HG03460 (cell line): ENCODE measurements around the gene THAP7.

ENCODE experiments used
- ATAC-seq: cut with Tn5 transposase; IDR thresholded peaks from one replicate; pipeline ENCODE4 v1.9.1; 2021; ENCODE audit not compliant: unreplicated experiment

Gene THAP7

DNA sequence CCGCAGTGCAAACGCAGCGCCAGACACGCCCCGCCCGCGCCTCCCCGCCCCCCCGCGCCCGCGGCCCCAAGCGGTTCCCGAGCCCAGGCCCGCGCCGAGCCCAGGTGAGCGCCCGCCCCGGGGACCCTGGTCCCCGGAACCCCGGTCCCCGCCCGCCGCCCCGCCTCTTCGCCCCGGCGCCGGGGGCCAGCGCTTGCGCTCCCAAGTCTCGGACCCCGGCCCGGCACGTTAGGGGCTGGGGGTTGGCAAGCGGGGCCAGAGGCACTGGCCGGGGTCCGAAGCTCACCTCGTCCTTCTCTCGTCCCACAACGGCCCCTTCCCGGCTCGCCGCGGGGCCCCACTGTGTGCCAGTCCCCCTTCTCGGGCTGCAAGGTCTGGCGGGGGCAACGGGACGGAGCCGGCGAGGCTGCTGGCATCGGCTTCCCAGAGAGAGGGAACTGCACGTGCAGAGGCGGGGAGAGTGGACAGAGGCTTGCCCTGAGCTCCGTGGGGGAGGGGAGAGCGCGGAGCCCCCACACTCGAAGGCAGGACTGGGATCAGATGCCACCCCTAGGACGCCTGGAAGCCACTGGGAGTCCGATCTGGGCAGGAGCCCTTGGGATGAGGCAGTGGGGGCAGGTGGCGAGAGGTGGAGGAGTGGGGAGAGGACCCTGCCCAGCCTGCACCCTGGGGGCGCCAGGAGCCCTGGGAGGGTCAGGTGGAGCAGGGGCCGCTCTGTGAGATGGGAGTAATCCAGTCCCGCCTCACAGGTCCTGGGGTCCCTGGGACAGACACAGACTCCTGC is 36.6 kb downstream of the THAP7 start:
- no peak for ATAC-seq

DNA sequence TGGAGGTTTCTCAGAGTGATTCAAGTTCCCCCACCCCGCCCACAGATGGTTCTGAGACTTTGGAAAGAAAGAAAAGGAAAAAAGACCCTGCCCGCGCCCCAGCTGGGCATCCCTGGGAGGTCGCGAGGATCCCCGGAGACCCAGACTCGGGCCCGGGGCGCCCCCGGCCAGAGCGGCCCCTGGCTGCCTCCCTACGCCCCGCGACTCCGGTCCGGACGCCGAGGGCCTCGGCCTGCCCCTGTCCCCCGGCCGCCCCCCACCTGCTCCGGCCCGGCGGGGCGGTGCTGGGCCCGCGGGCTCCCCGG is 37.2 kb downstream of the THAP7 start:
- ATAC-seq: no peak

DNA sequence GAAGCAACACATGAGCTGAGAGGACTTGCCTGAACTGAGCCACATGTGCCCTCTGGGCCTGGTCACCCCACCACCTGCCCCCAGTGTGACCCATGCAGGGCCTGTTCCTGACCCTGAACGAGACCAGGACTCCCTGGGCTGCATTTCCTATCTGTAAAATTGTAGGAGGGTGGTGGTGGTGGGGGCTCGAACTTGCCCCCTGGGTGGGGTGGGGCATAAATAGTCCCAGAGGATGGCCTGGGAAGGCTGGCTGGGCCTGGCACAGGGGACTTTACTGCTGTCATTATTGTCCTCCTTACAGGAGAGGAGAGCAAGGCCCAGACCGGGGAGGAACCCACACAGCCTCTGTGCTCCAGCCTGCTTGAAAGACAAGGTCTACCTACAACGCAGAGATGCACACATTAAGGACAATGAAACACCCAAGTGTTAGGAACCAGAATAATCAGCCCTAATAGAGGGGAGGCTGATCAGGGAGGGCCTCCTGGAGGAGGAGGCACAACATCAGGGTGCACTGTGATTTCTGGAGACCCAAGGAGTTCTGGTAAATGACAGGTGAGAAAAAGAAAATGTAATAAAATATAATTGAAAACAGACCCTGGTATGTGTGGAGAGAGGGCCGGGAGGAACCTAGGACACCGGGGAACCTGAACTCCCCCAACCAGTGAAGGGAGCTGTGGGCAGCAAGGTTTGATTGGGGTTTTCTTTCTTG is 37.7 kb downstream of the THAP7 start:
- no peak for ATAC-seq

DNA sequence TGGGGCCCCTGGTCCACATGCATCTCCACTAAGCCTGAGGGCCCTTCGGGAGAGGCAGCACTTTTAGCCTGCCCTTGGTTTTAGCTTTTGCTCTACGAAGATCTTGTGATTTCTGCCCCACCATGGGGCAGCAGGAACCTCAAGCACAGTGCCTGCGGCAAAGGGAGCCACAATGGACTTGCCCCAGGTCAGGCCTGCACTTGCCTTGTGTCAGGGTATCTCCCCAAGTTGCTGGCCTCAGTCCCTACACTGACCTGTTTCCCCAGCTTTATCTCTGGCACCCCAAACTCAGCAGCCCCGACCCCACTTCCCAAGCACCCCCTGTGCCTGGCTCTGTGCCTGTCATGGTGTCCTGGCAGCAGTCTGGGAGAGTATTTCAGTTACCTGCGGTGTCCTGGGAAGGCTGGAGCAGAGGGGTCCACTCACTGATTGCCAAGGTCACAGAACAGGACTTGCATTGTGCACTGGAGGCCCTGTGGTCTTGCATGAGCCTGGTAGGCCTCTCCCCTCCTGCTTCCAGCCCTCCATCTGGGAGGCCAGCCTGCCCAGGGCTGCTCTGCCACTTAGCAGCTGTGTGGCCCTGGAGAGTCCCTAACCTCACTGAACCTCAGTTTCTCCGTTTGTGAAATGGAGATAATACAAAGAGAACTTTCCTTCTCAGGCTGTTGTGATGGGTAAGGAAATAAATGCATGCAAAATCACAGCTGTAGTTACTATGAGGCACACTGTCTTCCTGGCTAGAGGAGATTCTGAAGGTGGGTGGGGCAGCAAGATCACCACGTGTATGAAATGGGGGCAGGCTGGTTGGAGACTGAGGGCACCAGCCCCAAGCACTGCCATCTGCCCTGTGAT is 38.5 kb downstream of the THAP7 start:
- no peak for ATAC-seq

DNA sequence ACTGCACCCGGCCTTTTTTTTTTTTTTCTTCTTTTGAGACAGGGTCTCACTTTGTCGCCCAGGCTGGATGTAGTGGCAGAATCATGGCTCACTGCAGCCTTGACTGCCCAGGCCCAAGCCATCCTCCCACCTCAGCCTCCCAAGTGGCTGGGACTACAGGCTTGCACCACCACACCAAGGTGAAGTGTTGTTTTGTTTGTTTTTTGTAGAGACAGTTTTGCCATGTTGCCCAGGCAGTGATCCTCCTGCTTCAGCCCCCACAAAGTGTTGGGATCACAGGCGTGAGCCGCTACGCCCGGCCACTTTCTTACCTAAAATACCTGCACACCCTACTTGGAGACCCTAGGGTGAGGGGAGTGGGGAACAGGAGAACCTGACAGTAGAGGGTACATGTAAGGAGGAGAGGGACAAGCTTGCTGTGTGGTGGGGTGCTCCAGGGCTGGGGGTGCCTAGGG is 39.4 kb downstream of the THAP7 start:
- no peak for ATAC-seq

DNA sequence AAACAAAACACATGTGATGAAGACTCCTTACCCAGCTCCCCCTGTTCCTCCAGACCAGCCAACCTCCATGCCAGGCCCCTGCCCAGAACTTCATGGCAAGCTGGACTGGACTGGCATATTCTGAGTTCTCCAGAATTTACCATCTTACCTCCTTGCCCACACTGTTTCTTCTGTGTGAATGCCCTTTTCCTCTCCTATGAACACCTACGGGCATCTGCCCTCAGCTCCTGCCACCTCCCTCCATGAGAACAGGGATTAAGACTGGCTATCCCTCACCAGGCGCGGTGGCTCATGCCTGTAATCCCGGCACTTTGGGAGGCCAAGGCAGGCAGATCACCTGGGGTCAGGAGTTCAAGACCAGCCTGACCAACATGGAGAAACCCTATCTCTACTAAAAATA is 41.3 kb downstream of the THAP7 start:
- no peak for ATAC-seq

DNA sequence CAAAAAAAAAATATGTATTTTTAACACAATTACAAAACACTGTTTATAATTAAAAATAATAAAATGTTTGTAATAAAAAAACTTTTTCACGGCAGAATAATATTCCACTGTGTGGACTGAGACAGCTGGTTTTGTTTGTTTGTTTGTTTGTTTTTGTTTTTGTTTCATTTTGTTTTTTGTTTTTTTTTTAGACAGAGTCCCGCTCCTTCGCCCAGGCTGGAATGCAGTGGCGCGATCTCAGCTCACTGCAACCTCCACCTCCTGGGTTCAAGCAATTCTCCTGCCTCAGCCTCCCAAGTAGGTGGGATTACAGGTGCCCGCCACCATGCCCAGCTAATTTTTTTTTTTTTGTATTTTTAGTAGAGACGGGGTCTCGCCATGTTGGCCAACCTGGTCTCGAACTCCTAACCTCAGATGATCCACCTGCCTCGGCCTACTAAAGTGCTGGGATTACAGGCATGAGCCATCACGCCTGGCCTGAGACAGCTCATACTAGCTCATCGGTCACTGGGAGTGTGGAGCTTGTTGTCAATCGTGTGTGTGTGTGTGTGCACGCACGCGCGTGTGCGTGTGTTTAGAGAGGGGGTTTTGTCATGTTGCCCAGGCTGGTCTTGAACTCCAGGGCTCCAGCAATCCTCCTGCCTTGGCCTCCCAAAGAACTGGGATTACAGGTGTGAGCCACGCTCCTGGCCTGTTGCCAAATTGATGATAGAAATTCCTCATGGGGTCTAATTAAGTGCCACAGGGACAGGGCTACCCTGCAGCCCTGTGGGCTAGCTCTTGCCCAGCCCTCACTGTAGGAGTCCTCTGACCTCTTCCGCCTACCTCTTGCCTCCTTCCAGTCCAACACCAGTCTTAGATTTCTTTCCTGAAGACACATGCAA is 42.1 kb downstream of the THAP7 start:
- no peak for ATAC-seq

DNA sequence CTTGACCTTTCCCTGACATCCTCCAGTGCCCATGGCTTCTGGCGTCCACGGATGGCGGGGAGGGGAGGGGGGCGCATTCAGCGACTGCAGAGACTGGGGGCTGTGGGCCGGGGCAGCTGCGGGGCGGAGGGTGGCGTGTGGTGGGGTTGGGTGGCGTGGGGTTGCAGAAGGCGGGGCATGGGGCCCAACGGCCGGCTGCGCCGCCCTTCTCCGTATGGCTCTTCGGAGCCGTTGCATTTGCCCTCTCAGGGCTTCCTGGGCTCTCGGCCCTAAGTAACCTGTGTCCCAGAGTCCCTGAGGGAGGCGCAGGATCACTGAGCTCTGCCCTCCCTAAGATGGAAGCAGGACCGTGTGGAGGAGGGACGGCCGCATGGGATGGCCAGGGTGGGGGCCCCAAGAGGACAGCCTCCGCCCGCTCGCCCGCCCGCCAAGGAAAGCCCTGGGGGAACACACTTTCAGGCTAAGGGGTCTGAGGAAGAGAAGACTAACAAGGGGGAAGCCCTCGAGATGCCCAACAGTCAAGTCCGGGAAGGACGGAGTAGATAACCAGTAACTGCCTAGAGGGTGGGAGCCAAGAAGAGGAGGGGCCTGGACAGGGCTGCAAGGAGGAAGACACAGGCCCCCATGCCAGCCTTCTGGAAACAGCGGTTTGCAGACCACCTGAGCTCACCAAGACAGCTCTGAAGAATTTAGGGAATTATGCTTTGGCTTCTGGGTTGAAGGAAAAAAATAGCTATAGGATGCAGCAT is 44.1 kb downstream of the THAP7 start:
- ATAC-seq: no peak

DNA sequence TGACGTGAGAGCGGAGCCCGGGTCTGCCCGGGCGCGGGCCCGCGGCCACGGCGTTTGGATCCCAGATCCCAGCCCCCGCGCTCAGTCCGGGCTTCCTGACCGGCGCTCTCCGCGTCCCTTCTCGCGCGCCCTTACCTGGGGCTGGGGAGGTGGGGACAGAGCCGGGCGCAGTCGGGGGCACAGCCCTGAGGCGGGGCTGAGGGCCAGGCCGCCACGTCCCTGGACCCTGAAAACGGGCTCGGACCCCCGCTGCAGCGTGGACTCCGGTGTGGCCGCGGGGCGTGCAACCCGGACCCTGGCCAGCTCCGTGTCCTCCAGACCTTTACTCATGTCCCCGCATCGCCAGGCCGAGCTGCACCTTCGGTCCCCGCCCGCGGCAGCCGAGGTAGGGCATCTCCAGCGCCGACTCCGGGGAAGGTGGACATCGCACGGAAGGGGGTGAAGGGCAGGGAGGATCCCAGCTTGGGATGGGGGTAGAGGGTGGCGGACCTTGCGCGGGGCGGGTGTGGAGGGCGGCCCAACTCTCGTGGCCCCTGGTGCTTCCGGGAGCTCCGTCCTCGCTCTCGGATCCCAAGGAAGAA is 44.7 kb downstream of the THAP7 start:
- ATAC-seq: no peak

DNA sequence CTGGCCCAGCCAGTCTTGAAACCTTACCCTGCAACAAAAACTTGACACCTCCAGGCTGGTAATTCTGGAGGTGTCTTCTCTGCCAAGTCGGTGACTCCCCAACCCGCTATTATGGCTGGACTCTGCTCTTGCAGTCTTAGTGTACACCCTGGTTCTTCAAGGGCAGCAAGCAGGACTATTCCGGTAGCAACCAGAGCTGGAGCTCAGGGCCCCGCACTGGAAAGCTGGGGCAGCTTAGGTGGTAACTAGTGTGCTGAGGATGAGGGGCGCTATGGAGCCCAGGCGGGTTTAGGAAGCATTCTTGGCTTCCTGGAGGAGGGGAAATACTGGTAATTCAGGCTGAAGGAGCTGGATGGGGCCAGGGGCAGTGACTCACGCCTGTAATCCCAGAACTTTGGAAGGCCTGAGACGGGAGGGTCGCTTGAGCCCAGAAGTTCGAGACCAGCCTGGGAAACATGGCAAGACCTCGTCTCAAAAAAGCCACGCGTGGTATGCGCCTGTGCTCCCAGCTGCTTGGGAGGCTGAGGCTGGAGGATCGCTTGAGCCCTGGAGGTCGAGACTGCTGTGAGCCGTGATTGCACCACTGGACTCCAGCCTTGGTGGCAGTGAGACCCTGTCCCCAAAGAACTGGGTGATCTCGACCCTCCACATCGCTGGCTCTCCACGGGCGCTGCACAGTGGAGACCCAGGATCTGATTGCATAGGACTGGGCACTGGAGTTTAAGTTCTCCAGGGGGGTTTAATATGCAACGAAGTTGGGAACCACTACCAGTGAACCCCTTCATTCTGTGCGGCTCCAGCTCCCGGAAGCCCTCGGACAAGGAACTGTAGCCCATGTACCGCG is 45.4 kb downstream of the THAP7 start:
- no peak for ATAC-seq

DNA sequence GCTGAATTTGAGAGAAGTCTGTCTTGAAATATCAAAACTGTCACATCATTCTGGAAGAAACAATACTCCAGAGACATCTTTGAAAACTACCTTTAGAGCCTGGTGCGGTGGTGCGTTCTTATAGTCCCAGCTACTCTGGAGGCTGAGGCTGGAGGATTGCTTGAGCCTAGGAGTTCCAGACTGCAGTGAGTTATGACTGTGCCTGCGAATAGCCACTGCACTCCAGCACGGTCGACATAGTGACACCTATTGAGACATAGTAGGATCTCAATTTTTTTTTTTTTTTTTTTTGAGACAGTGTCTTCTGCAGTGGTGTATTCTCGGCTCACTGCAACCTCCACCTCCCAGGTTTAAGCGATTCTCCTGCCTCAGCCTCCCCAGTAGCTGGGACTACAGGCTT is 46.4 kb downstream of the THAP7 start:
- ATAC-seq: no peak

DNA sequence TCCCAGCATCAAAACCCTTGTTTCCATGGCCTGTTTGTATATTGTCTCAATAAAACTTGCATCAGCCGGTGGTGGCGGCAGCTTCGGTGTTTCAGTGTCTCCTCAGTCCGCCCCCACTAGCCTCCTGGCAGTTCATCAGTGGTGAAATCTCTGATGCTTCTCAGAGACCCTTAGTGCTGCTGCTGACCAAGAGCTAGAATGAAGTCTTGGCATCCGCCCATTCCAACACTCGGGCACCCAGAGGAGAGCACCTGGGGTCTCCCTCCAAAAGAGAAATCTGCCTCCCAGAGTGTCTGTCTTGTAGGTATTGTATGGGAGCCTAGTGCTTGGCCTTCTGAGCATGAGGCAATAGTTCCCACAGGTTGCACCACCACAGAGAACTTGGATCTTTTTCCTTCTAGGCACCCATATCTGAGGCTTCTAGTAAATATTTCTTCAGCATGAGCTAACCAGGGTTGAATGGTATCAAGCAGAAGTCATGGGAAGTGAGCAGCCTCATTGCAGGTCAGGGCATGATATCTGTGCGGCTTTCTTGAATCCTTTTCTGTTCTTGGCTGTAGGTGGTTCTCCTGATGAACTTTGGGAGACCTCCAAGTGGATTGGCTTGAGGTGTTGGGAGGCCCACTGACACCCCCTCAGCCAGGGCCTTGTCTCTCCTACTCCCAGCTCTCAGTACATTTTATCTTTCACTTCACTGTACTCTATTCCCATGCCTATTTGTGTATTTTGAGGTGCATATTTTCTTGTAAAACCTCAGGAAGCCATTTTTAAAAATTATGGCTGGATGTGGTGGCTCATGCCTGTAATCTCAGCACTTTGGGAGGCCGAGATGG is 48.0 kb downstream of the THAP7 start:
- no peak for ATAC-seq

DNA sequence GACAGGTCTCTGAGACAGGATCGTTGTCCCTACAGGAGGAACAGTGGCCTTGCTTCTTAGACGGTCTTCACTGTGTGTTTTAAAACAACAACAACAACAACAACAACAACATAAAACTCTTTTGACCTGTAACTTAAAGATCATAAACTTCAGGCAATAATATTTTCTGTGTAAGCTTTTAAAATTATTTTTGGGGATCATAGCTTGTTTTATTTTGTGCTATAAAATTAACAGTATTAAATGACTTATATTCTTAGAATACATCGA is 48.6 kb downstream of the THAP7 start:
- no peak for ATAC-seq

DNA sequence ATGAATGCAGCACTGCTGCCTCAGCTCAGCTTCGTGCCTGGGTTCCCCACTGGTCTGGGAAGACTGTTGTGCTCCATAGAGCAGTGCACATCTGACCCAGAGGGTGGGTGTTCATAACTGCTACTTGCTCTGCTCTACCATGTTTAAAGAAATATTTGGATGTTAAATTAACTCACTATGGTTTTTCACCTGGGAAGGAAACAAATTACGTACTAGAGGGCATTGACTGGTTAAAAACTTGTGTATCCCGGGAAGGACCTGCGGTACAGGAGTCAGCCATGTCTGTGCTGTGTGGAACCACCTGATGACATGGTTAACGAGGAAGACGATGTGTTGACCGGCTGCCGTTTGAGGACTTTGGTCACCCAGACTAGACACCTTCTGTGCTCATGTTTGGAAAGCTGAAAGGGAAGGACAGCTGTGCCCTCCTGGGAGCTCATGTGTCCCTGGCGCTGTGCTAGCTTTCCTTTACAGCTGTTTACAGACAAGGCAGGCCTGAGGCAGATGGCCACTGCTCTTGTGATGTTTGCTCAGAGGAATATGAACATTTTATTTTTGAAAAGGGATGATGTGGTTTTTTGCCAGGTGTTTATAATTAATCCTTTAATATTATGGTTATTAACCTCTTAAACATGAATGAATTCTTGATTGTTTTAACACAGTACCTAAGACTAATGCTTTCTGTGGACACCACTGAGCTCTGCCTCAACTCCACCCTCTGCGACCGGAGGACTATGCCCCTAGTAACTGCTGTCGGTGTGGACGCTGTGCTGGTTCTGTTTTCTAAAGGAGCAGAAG is 49.2 kb downstream of the THAP7 start:
- no peak for ATAC-seq

DNA sequence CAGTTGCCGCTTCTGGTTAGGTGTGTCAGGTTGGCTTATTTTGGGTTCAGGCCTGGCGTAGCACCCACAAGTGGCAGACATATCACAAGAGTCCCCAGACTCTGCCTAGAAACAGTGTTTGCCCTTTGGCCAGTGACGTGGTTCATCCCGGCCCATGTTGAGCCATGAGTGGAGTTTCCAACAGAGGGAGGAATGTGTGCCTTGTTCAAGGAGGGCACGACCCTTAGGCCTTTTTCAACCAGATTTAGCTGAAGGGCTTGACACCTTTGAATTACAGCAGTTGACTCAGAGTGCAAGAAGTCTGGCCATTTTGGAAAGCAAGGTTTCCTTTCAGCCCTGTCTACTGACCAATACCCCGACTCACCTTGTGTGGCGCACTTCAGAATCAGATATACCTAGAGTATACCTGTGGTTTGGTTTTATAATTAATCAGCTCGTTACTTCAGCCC is 50.0 kb downstream of the THAP7 start:
- no peak for ATAC-seq

DNA sequence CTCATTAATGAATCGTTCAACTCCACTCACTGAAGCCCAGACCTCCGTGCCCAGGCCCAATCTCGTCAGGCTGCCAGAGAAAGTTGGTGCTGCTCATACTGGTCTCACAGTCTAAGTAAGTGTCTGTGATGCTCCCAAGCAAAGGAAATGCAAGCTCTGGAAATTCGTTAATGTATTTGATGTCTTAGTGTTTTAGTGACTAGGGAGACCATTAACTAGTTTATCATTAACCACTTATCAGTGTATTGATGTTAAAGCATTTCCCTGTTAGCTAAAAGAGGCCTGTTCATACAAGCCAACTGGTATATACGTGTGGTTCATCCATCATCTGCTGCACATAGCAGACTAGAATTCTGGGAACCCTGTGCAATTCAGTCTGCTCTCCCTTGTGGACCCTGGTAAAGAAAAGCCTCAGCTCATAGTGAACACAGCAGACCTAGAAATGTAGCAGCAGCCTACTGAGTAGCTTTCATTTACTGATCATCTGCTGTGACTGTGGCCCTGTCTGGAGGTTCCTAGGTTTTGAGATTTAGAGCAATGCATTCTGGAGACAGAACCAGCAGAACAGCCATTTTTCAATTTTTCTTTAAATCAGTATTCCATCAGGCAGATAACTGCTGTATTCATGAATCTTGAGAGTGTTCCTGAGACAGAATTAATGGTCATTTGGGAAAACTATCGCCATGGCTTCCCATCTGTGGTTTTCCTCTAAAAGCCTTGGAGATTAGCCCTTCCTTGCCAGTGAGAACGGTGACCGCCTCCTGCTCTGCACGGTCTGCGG is 50.6 kb downstream of the THAP7 start:
- no peak for ATAC-seq
